NT2/D1 (cell line): Measurements from ENCODE around the gene HOXC13.

ENCODE experiments used
- YY1 ChIP-seq: IDR thresholded peaks from 2 replicates; pipeline ENCODE4 v1.6.1; 2011; ENCODE audit not compliant: insufficient read length, insufficient read depth
- ZNF274 ChIP-seq: IDR thresholded peaks from 2 replicates; pipeline ENCODE4 v1.6.1; 2011; ENCODE audit warnings: mild to moderate bottlenecking, low read depth, low read length

DNA sequence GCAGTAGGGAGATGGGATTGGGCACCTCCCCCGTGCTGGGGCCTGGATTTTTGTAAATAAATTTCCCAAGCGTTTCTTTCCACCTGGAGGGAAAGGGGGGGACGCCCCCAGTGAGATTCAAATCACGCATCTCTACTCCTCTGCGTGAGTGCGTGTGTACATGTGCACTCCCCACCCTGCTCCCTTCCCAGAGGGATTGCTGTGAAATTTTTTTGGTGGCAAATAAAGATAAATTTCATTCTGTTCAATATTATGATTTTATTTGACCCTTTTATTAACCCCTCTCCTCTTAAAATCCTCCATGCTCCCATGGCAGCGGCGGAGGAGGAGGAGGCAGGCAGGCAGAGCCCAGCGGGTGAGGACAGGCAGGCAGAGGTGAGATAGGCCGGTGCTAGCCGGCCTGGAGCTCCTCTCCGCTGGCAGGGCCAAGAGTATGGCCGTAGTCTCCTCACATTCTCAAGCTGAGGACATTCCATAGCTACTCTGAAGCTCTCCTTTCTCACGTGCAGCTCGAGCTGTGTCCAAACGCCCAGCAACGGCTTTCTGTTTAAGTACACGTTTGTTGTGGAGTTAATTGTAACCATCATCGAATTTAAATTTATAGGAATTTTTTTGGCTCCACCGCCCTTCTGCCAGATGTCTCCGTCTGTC is 37.7 kb downstream of the HOXC13 start:
- TF ChIP-seq ZNF274 (no peak), YY1 (no peak)
